GM19372 (cell line): ENCODE measurements around the gene OBP2A.

Source experiments
- ATAC-seq: cut with Tn5 transposase; IDR thresholded peaks from one replicate; pipeline ENCODE4 v1.9.1; 2021; ENCODE audit warnings: mild to moderate bottlenecking, low read depth, moderate library complexity; ENCODE audit not compliant: unreplicated experiment

The OBP2A gene

GRCh38 chr9:135591506-135592330, 45.8 kb downstream of the OBP2A start:
- no peak for ATAC-seq

DNA sequence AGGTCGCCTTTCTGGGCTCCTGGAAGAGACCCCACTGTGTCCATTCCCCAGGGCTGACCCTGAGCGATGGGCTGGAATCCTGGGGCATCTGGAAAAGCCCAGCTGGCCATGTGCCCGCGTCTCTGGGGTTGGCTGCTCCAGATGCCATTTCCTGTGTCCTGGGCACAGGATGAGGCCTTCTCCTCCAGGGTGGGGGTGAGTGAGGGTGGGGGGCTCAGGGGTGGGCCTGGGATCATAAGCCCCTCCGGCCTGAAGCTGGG, 46.3 kb downstream of the OBP2A start:
- ATAC-seq = no peak

DNA sequence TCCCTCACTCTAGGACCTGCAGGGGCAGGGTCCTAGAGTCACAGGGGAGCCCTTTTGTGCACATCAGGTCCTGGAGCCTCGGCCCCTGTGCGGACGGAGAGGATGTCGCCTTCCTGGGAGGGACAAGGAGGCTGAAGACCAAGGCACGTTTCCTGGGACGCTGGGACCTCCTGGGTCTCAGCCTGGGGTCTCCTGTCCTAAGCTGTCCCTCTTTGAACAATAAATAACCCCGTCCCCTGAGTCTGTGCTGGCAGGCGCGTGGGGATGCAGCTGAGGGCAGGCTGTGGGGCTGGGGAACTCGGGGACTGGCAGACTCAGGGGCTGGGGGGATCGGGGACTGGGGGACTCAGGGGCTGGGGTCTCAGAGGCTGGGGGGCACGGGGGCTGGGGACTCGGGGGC, 46.7 kb downstream of the OBP2A start:
- ATAC-seq = no peak

GRCh38 chr9:135596211-135596610, 50.3 kb downstream of the OBP2A start:
- ATAC-seq = no peak
